ENCODE results near the gene DENND1A.

DNA sequence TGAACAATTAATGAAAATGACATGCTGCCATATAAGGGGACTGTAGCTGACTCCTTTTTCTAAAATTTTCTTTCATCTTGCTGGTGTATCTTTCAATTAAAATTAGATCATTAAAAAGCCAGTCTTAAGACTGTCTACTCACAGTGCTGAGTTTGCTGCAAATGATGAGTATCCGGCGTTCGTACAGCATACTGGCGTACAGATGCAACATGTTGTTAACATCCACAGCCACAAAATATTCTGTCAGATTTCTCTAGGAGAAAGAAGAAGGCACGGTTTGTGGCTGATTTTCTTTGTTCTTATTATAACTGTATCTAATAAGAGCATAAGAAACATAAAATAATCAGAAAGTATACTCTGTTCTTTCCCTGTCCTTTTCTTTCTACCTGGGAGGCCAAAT is 278.1 kb downstream of the DENND1A start:
- no peak for TF ChIP-seq EZH2 (IDR thresholded peaks at IDR 0.05; ENCODE audit: insufficient read depth, low read length)
- TF ChIP-seq, protein P1, sequence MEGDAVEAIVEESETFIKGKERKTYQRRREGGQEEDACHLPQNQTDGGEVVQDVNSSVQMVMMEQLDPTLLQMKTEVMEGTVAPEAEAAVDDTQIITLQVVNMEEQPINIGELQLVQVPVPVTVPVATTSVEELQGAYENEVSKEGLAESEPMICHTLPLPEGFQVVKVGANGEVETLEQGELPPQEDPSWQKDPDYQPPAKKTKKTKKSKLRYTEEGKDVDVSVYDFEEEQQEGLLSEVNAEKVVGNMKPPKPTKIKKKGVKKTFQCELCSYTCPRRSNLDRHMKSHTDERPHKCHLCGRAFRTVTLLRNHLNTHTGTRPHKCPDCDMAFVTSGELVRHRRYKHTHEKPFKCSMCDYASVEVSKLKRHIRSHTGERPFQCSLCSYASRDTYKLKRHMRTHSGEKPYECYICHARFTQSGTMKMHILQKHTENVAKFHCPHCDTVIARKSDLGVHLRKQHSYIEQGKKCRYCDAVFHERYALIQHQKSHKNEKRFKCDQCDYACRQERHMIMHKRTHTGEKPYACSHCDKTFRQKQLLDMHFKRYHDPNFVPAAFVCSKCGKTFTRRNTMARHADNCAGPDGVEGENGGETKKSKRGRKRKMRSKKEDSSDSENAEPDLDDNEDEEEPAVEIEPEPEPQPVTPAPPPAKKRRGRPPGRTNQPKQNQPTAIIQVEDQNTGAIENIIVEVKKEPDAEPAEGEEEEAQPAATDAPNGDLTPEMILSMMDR (IDR thresholded peaks at IDR 0.05; ENCODE audit: insufficient read depth, low read depth, low read length): no peak

Data from astrocyte (in vitro differentiated cells and primary cell).